ENCODE results near the gene CNOT6L.

GRCh38 chr4:77844363-77844762, 25.2 kb upstream of the CNOT6L start:
- TF ChIP-seq CTCF (IDR thresholded peaks at IDR 0.05; ENCODE audit: insufficient read depth, low read length) = no peak
- TF ChIP-seq SPI1 (IDR thresholded peaks at IDR 0.05; ENCODE audit: borderline replicate concordance, low read depth) = no peak
- no peak for TF ChIP-seq REST (IDR thresholded peaks at IDR 0.05; ENCODE audit: insufficient replicate concordance, low read depth)
- TF ChIP-seq POLR2AphosphoS5 (IDR thresholded peaks at IDR 0.05; ENCODE audit: low read depth) = no peak
